HG02852 (cell line): ENCODE data around the gene KRTAP2-3.
"Not testable (repeated sequence)": the region's sequence is repeated elsewhere in the genome, so short reads cannot be mapped to it uniquely, and the experiment has no call there.

ENCODE experiments used
- ATAC-seq: cut with Tn5 transposase; IDR thresholded peaks from one replicate; pipeline ENCODE4 v1.9.1; 2021; ENCODE audit warnings: mild to moderate bottlenecking, moderate library complexity; ENCODE audit not compliant: unreplicated experiment

The KRTAP2-3 gene

DNA sequence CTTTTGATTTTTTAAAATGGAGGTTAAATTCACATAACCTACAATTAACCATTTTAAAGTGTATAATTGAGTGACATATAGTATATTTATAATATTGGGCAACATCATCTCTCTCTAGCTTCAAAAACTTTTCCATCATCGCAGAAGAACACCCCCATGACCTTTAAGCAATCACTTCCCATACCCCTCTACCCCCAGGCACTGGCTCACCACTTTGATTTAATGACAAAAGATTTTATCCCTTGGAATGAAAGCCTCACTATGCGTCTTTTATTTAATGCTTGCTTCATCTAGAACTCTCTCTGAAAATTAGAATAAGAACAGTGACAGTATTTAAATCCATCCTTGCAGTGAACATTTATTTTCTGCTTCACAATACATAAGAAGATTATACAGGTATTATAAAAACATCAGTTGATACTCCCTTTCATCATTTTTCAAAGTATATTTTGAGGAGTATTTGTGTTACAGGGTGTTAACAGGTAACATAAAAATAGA is 22.0 kb downstream of the KRTAP2-3 start:
- ATAC-seq = no peak

GRCh38 chr17:41034346-41034935 is 25.5 kb downstream of the KRTAP2-3 start, which contains the start of gene KRTAP1-3:
Gene KRTAP1-3, minus strand, starts transcription at chr17:41034874. Its CDS starts 53 bp downstream, at chr17:41034821.
- ATAC-seq = not testable (repeated sequence)

- no peak for ATAC-seq
These were observed 30.2 kb downstream of the KRTAP2-3 start, which contains the start of gene KRTAP1-4 for GRCh38 chr17:41029633-41030245. Gene KRTAP1-4, minus strand, starts transcription at chr17:41030195. Its CDS starts 117 bp downstream, at chr17:41030078.

DNA sequence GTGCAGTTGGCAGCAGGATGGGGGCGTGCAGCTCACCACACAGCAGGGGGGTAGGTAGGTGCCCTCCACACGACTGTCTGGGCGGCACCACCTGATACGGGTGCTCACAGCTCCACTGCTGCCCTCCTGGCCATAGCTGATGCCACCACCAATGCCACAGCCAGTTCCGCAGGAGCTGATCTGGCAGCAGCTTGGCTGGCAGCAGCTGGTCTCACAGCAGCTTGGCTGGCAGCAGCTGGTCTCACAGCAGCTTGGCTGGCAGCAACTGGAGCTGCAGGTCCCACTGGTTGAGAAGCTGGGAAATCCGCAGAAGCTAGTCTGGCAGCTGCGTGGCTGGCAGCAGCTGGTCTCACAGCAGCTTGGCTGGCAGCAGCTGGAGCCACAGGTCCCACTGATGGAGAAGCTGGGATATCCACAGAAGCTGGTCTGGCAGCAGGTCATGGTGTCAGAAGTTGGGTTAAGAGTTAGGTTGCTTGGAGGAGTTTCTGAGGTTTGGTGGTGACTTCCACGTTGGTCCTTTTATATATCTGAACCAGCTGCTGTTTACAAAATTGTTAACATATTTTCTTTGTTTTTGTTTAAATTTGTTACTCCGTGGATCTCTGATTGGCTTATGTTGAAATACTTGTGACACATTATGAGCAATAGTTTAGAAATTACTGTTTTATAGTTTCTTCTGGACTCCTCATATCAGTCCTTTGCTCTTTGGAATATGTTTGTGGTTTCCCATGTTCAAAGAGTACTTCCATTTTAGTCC is 33.0 kb downstream of the KRTAP2-3 start, which contains the start of gene KRTAP1-5:
KRTAP1-5 (minus strand) TSS at position 494 of the 757 bp plus-strand sequence; CDS start at position 441, 53 bp downstream.
- ATAC-seq = no peak

DNA sequence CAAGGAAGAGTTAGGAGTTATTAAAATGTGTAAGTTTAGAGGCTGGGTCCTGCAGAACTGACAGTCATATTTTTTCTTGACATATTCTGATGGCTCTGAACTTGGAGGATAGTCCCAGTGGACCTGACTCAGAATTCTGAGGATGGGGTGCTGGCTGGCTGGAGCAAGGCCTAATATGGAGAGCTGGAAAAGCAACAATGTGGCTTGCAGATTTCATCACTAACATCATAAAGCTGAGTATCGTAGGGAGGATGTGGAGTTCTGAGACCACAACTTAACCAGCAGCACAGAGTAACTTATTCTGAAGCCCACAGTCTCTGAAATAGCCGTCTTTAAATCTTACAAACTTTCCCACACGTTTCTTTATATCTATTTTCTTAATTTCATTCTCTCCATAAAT is 35.2 kb downstream of the KRTAP2-3 start:
- ATAC-seq = no peak

DNA sequence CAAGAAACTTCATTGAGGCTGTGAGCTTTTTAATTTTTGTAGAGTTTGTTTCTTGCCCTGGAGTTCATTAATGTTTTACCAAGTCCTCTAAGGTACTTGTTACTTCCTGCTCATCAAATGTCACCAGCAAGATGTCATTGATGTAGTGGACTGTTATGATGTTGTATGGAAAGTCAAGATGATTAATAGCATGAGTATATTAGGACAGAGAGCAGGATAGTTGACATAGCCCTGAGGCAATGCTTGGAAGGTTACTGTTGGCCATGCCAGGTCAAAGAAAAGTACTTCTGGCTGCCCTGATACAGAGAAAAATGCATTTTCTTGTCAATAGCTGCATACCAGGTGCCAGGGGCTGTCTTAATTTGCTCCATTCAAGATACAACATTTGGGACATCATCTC is 39.6 kb downstream of the KRTAP2-3 start:
- no peak for ATAC-seq

DNA sequence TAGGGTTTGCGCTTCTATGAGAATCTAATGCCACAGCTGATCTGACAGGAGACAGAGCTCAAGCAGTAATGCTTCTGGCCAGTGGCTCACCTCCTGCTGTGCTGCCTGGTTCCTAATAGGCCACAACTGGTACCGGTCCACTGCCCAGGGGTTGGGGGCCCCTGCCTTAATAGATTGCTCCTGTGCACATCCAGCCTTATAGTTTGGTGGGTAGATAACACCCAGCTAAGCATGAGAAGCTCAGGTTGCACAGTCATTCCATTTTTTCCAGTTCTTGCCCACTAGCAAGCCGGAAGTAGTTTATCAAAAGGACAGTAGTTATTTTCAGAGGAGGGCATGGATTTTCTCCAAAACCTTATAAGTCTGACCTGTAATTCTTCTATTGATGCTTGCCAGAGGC is 40.5 kb downstream of the KRTAP2-3 start:
- no peak for ATAC-seq

GRCh38 chr17:41018541-41018940 is 41.4 kb downstream of the KRTAP2-3 start:
- ATAC-seq = no peak

DNA sequence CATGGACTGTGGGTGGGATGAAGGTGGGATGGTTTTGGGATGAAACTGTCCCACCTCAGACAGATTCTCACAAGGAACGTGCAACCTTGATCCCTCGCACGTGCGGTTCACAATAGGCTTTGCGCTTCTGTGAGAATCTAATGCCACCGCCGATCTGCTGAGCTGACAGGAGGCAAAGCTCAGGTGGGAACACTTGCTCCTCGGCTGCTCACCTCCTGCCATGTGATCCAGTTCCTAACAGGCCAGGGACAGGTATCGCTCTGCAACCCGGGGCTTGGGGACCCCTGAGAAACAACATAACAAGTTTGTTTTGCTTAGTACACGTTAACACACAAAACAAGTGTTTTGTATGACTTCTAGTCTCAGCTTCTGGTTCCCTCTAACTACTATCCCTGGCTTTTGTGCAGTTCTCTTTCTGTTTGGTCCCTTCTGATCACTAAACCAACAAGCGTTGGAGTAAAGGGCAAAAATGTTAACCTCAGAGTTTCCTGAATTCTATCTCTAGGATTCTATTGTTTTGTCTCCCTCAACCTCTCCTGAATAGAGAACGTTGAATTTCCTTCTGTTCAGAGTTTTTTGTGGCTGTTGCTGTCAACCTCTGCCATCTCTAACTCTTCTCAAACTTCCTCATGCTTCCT is 43.2 kb downstream of the KRTAP2-3 start:
- ATAC-seq = no peak

DNA sequence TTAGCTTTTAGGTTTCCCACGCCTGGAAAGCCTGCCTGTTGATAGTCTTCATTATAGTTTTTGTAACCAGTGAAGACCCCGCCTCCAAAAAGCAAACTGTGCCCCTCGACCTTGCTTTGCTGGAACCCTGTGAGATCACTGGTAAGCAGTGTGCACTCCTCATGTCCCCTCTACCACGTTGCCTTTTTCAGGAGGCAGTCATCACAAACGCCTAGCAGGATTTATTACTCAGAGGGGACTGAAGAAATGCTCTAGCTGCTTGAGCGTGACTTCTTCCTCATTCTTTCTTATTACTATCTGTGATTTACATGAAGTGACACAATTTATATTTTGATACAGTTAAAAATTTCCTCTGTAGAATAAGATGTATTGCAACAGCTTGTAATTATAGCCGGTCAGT is 44.5 kb downstream of the KRTAP2-3 start:
- ATAC-seq = no peak

GRCh38 chr17:41013606-41014005 is 46.3 kb downstream of the KRTAP2-3 start:
- ATAC-seq = no peak

DNA sequence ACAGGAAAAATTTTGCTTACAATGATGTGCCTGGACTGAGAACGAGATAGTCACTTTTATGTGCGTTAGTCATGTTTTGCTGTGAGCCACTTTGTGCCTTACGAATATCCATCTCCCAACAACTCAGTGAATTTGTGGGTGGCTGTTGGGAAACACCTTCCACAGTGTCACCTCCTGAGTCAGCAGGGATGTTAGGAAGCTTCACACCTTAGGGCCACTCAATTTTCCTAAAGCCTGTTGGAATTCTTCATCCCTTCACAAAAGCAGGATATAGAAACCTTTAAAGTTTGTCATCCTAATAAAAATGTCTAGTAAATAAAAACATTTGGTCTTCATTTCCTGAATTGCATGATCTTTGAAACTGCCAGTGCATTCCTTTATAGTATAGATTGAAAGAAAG is 46.7 kb downstream of the KRTAP2-3 start:
- no peak for ATAC-seq

- no peak for ATAC-seq
These were observed 47.4 kb downstream of the KRTAP2-3 start for GRCh38 chr17:41012326-41013120.

GRCh38 chr17:41010441-41010840 is 49.5 kb downstream of the KRTAP2-3 start:
- ATAC-seq = no peak

- ATAC-seq = no peak
These were observed 50.0 kb downstream of the KRTAP2-3 start for GRCh38 chr17:41009936-41010335.

GRCh38 chr17:41009301-41009760 is 50.6 kb downstream of the KRTAP2-3 start:
- no peak for ATAC-seq
